K562 (cell line): Measurements from ENCODE around the gene CNGA3. TPM values are rescaled to one million over a fixed set of nuclear protein-coding genes. Genes with fewer than 3 reads are reported as not detected.

Source experiments
- ARNT ChIP-seq, 2 experiments: fragments of 450-650 bp; IDR thresholded peaks; 2 replicates each; pipeline ENCODE4 v1.6.1; 2016; ENCODE audit warnings: mild to moderate bottlenecking in 1 of 2
- CBFA2T2 ChIP-seq: fragments of 450-650 bp; conservative IDR thresholded peaks from 2 replicates; pipeline ENCODE4 v1.6.1; 2017; ENCODE audit warnings: mild to moderate bottlenecking
- CBX2 ChIP-seq: fragments of 200-600 bp; sonication (generic); IDR thresholded peaks from one replicate; pipeline ENCODE4 v1.6.1; 2012; ENCODE audit warnings: mild to moderate bottlenecking, low read length, inconsistent platforms; ENCODE audit not compliant: insufficient read depth, poor library complexity, severe bottlenecking
- EHMT2 ChIP-seq: fragments of 450-650 bp; IDR thresholded peaks from 2 replicates; pipeline ENCODE4 v1.6.1; 2018; ENCODE audit warnings: antibody characterized with exemption
- GATA2 ChIP-seq: sonication (generic); formaldehyde crosslinking; IDR thresholded peaks from 2 replicates; pipeline ENCODE4 v1.4.0; 2020; ENCODE audit warnings: mild to moderate bottlenecking, missing genetic modification reagents
- NBN ChIP-seq: fragments of 450-650 bp; IDR thresholded peaks from 2 replicates; pipeline ENCODE4 v1.6.1; 2016; ENCODE audit warnings: low read depth, mild to moderate bottlenecking
- NR2C1 ChIP-seq, 2 experiments: fragments of 450-650 bp; IDR thresholded peaks; 2 replicates each; pipeline ENCODE4 v1.6.1; 2017; ENCODE audit warnings: mild to moderate bottlenecking in 2 of 2, antibody characterized with exemption in 1 of 2, inconsistent platforms in 1 of 2, missing compliant biosample characterization in 1 of 2, missing genetic modification characterization in 1 of 2
- PATZ1 ChIP-seq: fragments of 250-450 bp; sonication (Bioruptor Pico); IDR thresholded peaks from 2 replicates; pipeline ENCODE4 v1.5.0; 2020; ENCODE audit warnings: mild to moderate bottlenecking, borderline replicate concordance
- RBM39 ChIP-seq: fragments of 200-400 bp; formaldehyde crosslinking; optimal IDR thresholded peaks from 2 replicates; pipeline ENCODE3; 2018; ENCODE audit warnings: low read depth, low read length
- SIN3A ChIP-seq, 2 experiments: fragments of 150-350 bp in 1 of 2; IDR thresholded peaks; 2 replicates each; pipeline ENCODE4 v1.6.1; 2011 to 2016; ENCODE audit warnings: borderline replicate concordance in 2 of 2, low read depth in 2 of 2, low read length in 2 of 2, mild to moderate bottlenecking in 2 of 2, moderate library complexity in 2 of 2; ENCODE audit not compliant: control insufficient read depth in 1 of 2
- SNRNP70 ChIP-seq: fragments of 200-400 bp; formaldehyde crosslinking; optimal IDR thresholded peaks from 2 replicates; pipeline ENCODE3; 2017; ENCODE audit warnings: low read depth, low read length
- SRF ChIP-seq, 2 experiments: fragments of 250-450, 450-650 bp in 1 of 2; sonication (Bioruptor Pico) in 1 of 2; sonication (generic) in 1 of 2; formaldehyde crosslinking; IDR thresholded peaks; 2 replicates each; pipeline versions ENCODE4 v1.5.0 to v1.5.1; 2020 to 2022; ENCODE audit warnings: mild to moderate bottlenecking in 1 of 2, missing genetic modification reagents in 1 of 2
- SRSF3 ChIP-seq: fragments of 200-400 bp; formaldehyde crosslinking; IDR thresholded peaks from 2 replicates; pipeline ENCODE4 v1.6.1; 2016; ENCODE audit warnings: mild to moderate bottlenecking, low read length, moderate library complexity; ENCODE audit not compliant: insufficient read depth
- TAL1 ChIP-seq: fragments of 450-650 bp; IDR thresholded peaks from 2 replicates; pipeline ENCODE4 v1.6.1; 2016; ENCODE audit warnings: mild to moderate bottlenecking
- ZBTB26 ChIP-seq: fragments of 450-650 bp; formaldehyde crosslinking; IDR thresholded peaks from 2 replicates; pipeline ENCODE4 v1.4.0; 2022; ENCODE audit warnings: missing genetic modification characterization
- ZBTB7A ChIP-seq: IDR thresholded peaks from 2 replicates; pipeline ENCODE4 v1.6.1; 2011; ENCODE audit warnings: low read depth, mild to moderate bottlenecking, low read length, moderate library complexity, borderline replicate concordance; ENCODE audit not compliant: control insufficient read depth
- ZNF717 ChIP-seq: fragments of 250-450 bp; sonication (Bioruptor Pico); IDR thresholded peaks from 2 replicates; pipeline ENCODE4 v1.5.0; 2021
- ZNF766 ChIP-seq: fragments of 200-800 bp; sonication (Bioruptor generic); conservative IDR thresholded peaks from 2 replicates; pipeline ENCODE4 v1.6.1; 2016; ENCODE audit warnings: missing genetic modification characterization, missing compliant biosample characterization
- polyA plus RNA-seq, 8 experiments: library from polyadenylated mRNA; depleted of rRNA in 4 of 8; stranded (reverse) in 5 of 8; unstranded in 3 of 8; fragments of >200 nt; fragmentation: Nextera tagmentation in 2 of 8; fragmentation: Illumina TruSeq in 1 of 8; extraction: Ambion mirVana in 2 of 8; extraction: Trizol in 1 of 8; gene quantifications; 2 replicates each; pipeline versions ENCODE4 v1.2.1 to v1.2.3, GENCODE V29; 2011 to 2014; ENCODE audit warnings: inconsistent platforms in 1 of 8, missing spikeins in 1 of 8
- total RNA-seq, 7 experiments: library from RNA; depleted of rRNA in 6 of 7; stranded (reverse); fragments of >200 nt in 6 of 7; fragmentation: Illumina TruSeq in 2 of 7; extraction: Trizol in 2 of 7; gene quantifications; 2 replicates each; pipeline versions ENCODE4 v1.2.1 to v1.2.3, GENCODE V29; 2011 to 2021; ENCODE audit warnings: low replicate concordance in 1 of 7

The CNGA3 gene
- total and polyA plus RNA-seq, 9 of the 15 experiments (the other 6 are each of a cell fraction or from before 2014, with no cell fraction given) = not detected

- TF ChIP-seq ZBTB26 (CRISPR knock-in tag) (no peak), CBX2 (no peak), TAL1 (peak; percentile 43), GATA2 (no peak), NBN (no peak), SIN3A (IDR thresholded peaks at IDR 0.05; ENCODE audit: borderline replicate concordance in 2 of 2, control insufficient read depth in 1 of 2, low read depth in 2 of 2, low read length in 2 of 2) (no peak), CBFA2T2 (peak; percentile 32; the same call in 1 of the 2 replicates), NR2C1 (IDR thresholded peaks at IDR 0.05) (peak; percentile 71), NR2C1 (tag; IDR thresholded peaks at IDR 0.05) (peak; percentile 85), ARNT (IDR thresholded peaks at IDR 0.05) (no peak), RBM39 (no peak), PATZ1 (CRISPR knock-in tag) (no peak), ZNF766 (CRISPR knock-in tag) (0 out of 2 replicates have a peak, but pooled peaks have one; percentile 53), SNRNP70 (no peak), ZBTB7A (no peak), EHMT2 (no peak), SRF (CRISPR knock-in tag; IDR thresholded peaks at IDR 0.05) (no peak), ZNF717 (CRISPR knock-in tag) (no peak), SRSF3 (no peak)
Observed at GRCh38 chr2:98441706-98442450, 95.6 kb downstream of the CNGA3 start (continued).
